Measurements from ENCODE around the gene ALG9.

DNA sequence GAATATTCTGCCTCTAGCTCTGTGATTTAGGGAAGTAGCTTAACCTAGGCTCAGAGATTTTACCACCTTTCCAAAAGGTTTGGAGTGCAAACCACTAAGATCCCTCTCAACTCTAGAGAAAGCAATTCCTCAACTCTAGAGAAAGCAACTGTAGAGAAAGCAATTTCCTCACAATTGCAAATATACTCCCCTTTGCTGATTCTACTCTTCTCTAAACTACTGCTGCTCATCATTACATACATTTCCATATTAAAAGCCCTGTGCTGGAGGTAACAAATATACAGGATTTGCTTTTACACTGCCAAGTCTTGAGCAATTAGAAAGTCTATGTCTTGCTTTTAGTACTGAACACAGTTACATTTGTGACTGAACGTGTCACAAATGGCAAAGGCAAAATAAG lies 48.2 kb downstream of the ALG9 start:
- TF ChIP-seq SMC3 (IDR thresholded peaks at IDR 0.05) (no peak), JUNB (IDR thresholded peaks at IDR 0.05) (no peak), RCOR1 (IDR thresholded peaks at IDR 0.05; ENCODE audit: low read depth, low read length) (no peak), EP300 (IDR thresholded peaks at IDR 0.05) (no peak)
- TF ChIP-seq, protein P1, sequence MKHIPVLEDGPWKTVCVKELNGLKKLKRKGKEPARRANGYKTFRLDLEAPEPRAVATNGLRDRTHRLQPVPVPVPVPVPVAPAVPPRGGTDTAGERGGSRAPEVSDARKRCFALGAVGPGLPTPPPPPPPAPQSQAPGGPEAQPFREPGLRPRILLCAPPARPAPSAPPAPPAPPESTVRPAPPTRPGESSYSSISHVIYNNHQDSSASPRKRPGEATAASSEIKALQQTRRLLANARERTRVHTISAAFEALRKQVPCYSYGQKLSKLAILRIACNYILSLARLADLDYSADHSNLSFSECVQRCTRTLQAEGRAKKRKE (CRISPR knock-in tag; IDR thresholded peaks at IDR 0.05; ENCODE audit: low read depth): no peak
- TF ChIP-seq, protein P2, sequence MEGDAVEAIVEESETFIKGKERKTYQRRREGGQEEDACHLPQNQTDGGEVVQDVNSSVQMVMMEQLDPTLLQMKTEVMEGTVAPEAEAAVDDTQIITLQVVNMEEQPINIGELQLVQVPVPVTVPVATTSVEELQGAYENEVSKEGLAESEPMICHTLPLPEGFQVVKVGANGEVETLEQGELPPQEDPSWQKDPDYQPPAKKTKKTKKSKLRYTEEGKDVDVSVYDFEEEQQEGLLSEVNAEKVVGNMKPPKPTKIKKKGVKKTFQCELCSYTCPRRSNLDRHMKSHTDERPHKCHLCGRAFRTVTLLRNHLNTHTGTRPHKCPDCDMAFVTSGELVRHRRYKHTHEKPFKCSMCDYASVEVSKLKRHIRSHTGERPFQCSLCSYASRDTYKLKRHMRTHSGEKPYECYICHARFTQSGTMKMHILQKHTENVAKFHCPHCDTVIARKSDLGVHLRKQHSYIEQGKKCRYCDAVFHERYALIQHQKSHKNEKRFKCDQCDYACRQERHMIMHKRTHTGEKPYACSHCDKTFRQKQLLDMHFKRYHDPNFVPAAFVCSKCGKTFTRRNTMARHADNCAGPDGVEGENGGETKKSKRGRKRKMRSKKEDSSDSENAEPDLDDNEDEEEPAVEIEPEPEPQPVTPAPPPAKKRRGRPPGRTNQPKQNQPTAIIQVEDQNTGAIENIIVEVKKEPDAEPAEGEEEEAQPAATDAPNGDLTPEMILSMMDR (IDR thresholded peaks at IDR 0.05): no peak
- TF ChIP-seq, protein P3, sequence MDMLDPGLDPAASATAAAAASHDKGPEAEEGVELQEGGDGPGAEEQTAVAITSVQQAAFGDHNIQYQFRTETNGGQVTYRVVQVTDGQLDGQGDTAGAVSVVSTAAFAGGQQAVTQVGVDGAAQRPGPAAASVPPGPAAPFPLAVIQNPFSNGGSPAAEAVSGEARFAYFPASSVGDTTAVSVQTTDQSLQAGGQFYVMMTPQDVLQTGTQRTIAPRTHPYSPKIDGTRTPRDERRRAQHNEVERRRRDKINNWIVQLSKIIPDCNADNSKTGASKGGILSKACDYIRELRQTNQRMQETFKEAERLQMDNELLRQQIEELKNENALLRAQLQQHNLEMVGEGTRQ (IDR thresholded peaks at IDR 0.05): no peak
